GM12878 (cell line): ENCODE measurements around the gene DYNC2H1. TPM values are rescaled to one million over a fixed set of nuclear protein-coding genes. Genes with fewer than 3 reads are reported as not detected.

Experiments
- ATAC-seq: fragments of 200-7000 bp; cut with Tn5 transposase; 3 replicates; pipeline ENCODE4 v1.9.1; 2020; ENCODE audit warnings: mild to moderate bottlenecking, moderate library complexity
- BruUV-seq: library from RNA; stranded (reverse); fragments of 400-500 nt; replicated peaks from 2 replicates; lab custom pipeline; 2021; lab: Mats Ljungman, UMichigan
- CTCF ChIA-PET: fragments of 300-600 bp; sonication (Branson Sonifier 250); formaldehyde crosslinking; extraction: SDS; loops from one replicate; lab custom pipeline; 2021; ENCODE audit warnings: inconsistent platforms; lab: Yijun Ruan, JAX
- POLR2A ChIA-PET: fragments of 350-600 bp; formaldehyde crosslinking; extraction: SDS; loops from one replicate; lab custom pipeline; 2021; ENCODE audit warnings: inconsistent platforms; lab: Charles Lee
- RAD21 ChIA-PET: fragments of 300-600 bp; sonication (Branson Sonifier 250); formaldehyde crosslinking; loops from one replicate; lab custom pipeline; 2023; ENCODE audit warnings: antibody characterized with exemption; ENCODE audit not compliant: unreplicated experiment; lab: Charles Lee
- SMC1A ChIA-PET: fragments of 300-600 bp; sonication (Branson Sonifier 250); formaldehyde crosslinking; loops from one replicate; lab custom pipeline; 2023; ENCODE audit not compliant: unreplicated experiment, uncharacterized antibody; lab: Charles Lee
- DNase-seq: peaks from one replicate; pipeline ENCODE4 v3.0.0-alpha.2; 2011; ENCODE audit warnings: low read depth, low spot score
- FAIRE-seq: peaks from 3 replicates; lab custom pipeline; 2011; peaks lifted over from hg19 to GRCh38; lab: Jason Lieb, UNC
- H2AFZ ChIP-seq: 2 replicates; pipeline ENCODE4 v1.6.0; 2011; ENCODE audit warnings: low read depth, low read length, control low read depth; ENCODE audit not compliant: control insufficient read depth
- H3K27ac ChIP-seq: 2 replicates; pipeline ENCODE4 v1.5.1; 2011; ENCODE audit warnings: control low read depth; ENCODE audit not compliant: control insufficient read depth, insufficient read depth
- H3K27me3 ChIP-seq, 2 experiments: replicated peaks in 1 of 2; 2 replicates each; pipeline versions ENCODE4 v1.6.0 to v1.6.1; 2011; ENCODE audit warnings: low read length in 1 of 2; ENCODE audit not compliant: control insufficient read depth in 2 of 2, insufficient read depth in 2 of 2
- H3K36me3 ChIP-seq, 2 experiments: 2 replicates each; pipeline ENCODE4 v1.5.1; 2011; ENCODE audit warnings: low read length in 1 of 2; ENCODE audit not compliant: control insufficient read depth in 2 of 2, insufficient read depth in 2 of 2
- H3K4me1 ChIP-seq: 2 replicates; pipeline ENCODE4 v1.6.1; 2011; ENCODE audit warnings: mild to moderate bottlenecking, low read length, moderate library complexity, mixed read lengths; ENCODE audit not compliant: control insufficient read depth, insufficient read depth
- H3K4me2 ChIP-seq: 2 replicates; pipeline ENCODE4 v1.6.0; 2011; ENCODE audit warnings: control low read depth; ENCODE audit not compliant: control insufficient read depth, insufficient read depth
- H3K4me3 ChIP-seq: fragments of 200-600 bp; sonication (generic); 2 replicates; pipeline ENCODE4 v1.5.1; 2016
- H3K79me2 ChIP-seq: 2 replicates; pipeline ENCODE4 v1.6.0; 2011; ENCODE audit warnings: low read length; ENCODE audit not compliant: control insufficient read depth, insufficient read depth
- H3K9ac ChIP-seq: 2 replicates; pipeline ENCODE4 v1.8.0; 2011; ENCODE audit warnings: low read length, control low read depth, mixed read lengths; ENCODE audit not compliant: control insufficient read depth, insufficient read depth
- H3K9me3 ChIP-seq: replicated peaks from 3 replicates; pipeline ENCODE4 v1.5.1; 2011; ENCODE audit warnings: mild to moderate bottlenecking, low read length; ENCODE audit not compliant: control insufficient read depth, insufficient read depth
- H4K20me1 ChIP-seq: 2 replicates; pipeline ENCODE4 v1.6.0; 2011; ENCODE audit not compliant: control insufficient read depth, insufficient read depth
- BACH1 ChIP-seq: fragments of 450-650 bp; IDR thresholded peaks from 2 replicates; pipeline ENCODE4 v1.6.1; 2017; ENCODE audit warnings: mild to moderate bottlenecking, borderline replicate concordance
- BCLAF1 ChIP-seq: fragments of 450-650 bp; IDR thresholded peaks from 2 replicates; pipeline ENCODE4 v1.6.1; 2017; ENCODE audit warnings: antibody characterized with exemption, mild to moderate bottlenecking, moderate library complexity
- BMI1 ChIP-seq: fragments of 450-650 bp; IDR thresholded peaks from 2 replicates; pipeline ENCODE4 v1.6.1; 2016; ENCODE audit warnings: mild to moderate bottlenecking, moderate library complexity, borderline replicate concordance
- CHD1 ChIP-seq: IDR thresholded peaks from 2 replicates; pipeline ENCODE4 v1.6.1; 2012; ENCODE audit warnings: low read depth, low read length, improper control_type of control experiment
- FOS ChIP-seq: IDR thresholded peaks from 3 replicates; pipeline ENCODE4 v1.6.1; 2011; ENCODE audit warnings: borderline replicate concordance; ENCODE audit not compliant: insufficient read length; ENCODE audit errors: extremely low read depth
- LARP7 ChIP-seq: fragments of 450-650 bp; IDR thresholded peaks from 2 replicates; pipeline ENCODE4 v1.6.1; 2017; ENCODE audit warnings: mild to moderate bottlenecking
- MXI1 ChIP-seq: fragments of 150-350 bp; IDR thresholded peaks from 2 replicates; pipeline ENCODE4 v1.6.1; 2011; ENCODE audit warnings: low read depth, mild to moderate bottlenecking, inconsistent platforms, low read length, improper control_type of control experiment
- NR2C2 ChIP-seq: IDR thresholded peaks from 2 replicates; pipeline ENCODE4 v1.6.1; 2011; ENCODE audit warnings: borderline replicate concordance, low read depth; ENCODE audit not compliant: control insufficient read depth, insufficient read length
- PAX5 ChIP-seq: IDR thresholded peaks from 2 replicates; pipeline ENCODE4 v1.6.1; 2011; ENCODE audit warnings: low read depth, low read length, borderline replicate concordance
- RELB ChIP-seq: fragments of 450-650 bp; IDR thresholded peaks from 2 replicates; pipeline ENCODE4 v1.6.1; 2017; ENCODE audit warnings: low read depth, mild to moderate bottlenecking, moderate library complexity
- RFX5 ChIP-seq: IDR thresholded peaks from 2 replicates; pipeline ENCODE4 v1.6.1; 2011; ENCODE audit warnings: low read depth, low read length, improper control_type of control experiment
- WGBS: methylation state at CpG from one replicate; pipeline ENCODE4 v1.1.6; 2016; ENCODE audit warnings: low lambda C conversion rate; ENCODE audit not compliant: insufficient replicate concordance, insufficient coverage; ENCODE audit errors: missing lambda C conversion rate; 5-methylcytosine and 5-hydroxymethylcytosine counted together
- in situ Hi-C: fragments of 300-500 bp; cut with MboI; formaldehyde crosslinking; loops from 9 replicates; pipeline ENCODE4 v1.14.3; 2018; ENCODE audit warnings: mixed read lengths
- intact Hi-C: fragments of 100-400 bp; cut with micrococcal nuclease; formaldehyde crosslinking; loops from one replicate; pipeline ENCODE4 v1.14.2; 2022; ENCODE audit not compliant: unreplicated experiment
- polyA plus RNA-seq, 11 experiments: library from polyadenylated mRNA; depleted of rRNA in 4 of 11; unstranded in 6 of 11; stranded (reverse) in 5 of 11; fragments of >200 nt; fragmentation: Nextera tagmentation in 4 of 11; fragmentation: Illumina TruSeq in 1 of 11; extraction: Ambion mirVana in 4 of 11; extraction: Trizol in 1 of 11; gene quantifications; 1 replicate in 1 of 11; 2 replicates in 10 of 11; pipeline versions ENCODE4 v1.2.1 to v1.2.3, GENCODE V29; 2011 to 2016; ENCODE audit warnings: inconsistent platforms in 2 of 11, missing spikeins in 2 of 11, low read depth in 1 of 11
- total RNA-seq, 4 experiments: library from RNA; depleted of rRNA in 3 of 4; stranded (reverse); fragments of >200 nt in 3 of 4; fragmentation: Illumina TruSeq in 1 of 4; extraction: Trizol in 1 of 4; gene quantifications; 2 replicates each; pipeline versions ENCODE4 v1.2.1 to v1.2.3, GENCODE V29; 2013 to 2021

The DYNC2H1 gene
- total and polyA plus RNA-seq, 10 of the 15 experiments (the other 5 are each of a cell fraction or from before 2014, with no cell fraction given), result 0.12 to 3.9 (median 0.23) TPM; not detected in 2

GRCh38 chr11:103234974-103235373 is 125.7 kb downstream of the DYNC2H1 start (continued):
- TF ChIP-seq MXI1 (no peak), RELB (no peak), PAX5 (no peak), BACH1 (no peak), CHD1 (no peak), LARP7 (no peak), NR2C2 (no peak)

GRCh38 chr11:103241574-103241973 is 132.3 kb downstream of the DYNC2H1 start:
- H3K4me3 ChIP-seq, result no peak overlapping the region
- H2AFZ ChIP-seq, result no peak overlapping the region
- DNase-seq, result no peak
- ChIA-PET POLR2A (no interaction called here), SMC1A (interaction anchor here (1.6 kb wide), 1 partner anchor 14 kb away, joined by 6 read pairs; no protein-coding TSS in a partner anchor), RAD21 (no interaction called here), CTCF (no interaction called here)
- in situ Hi-C loops, result no loop called here
- 22% methylated on average over 6 of the region's 6 CpGs for WGBS
- no peak overlapping the region for H3K9ac ChIP-seq
- H3K4me1 ChIP-seq, result no peaks in the 10 kb centered on the region
- no peak for ATAC-seq
- H3K79me2 ChIP-seq, result no peaks in the 10 kb centered on the region
- no peak for TF ChIP-seq BMI1
- no peak for TF ChIP-seq BCLAF1
- TF ChIP-seq RFX5, result no peak
- TF ChIP-seq FOS, result no peak
- intact Hi-C loops, result no loop called here
- no peaks in the 10 kb centered on the region for H3K9me3 ChIP-seq
- no peaks in the 10 kb centered on the region for H3K36me3 ChIP-seq
- BruUV-seq, result no TSS peak
- H3K27me3 ChIP-seq, result no peaks in the 10 kb centered on the region
- H3K4me2 ChIP-seq, result no peak overlapping the region
- FAIRE-seq, result no peak
- no peaks in the 10 kb centered on the region for H4K20me1 ChIP-seq
- H3K27ac ChIP-seq, result no peak overlapping the region
